Vagina (tissue), 2 donors: ENCODE results near the gene SAPCD1. TPM values are rescaled to one million over a fixed set of nuclear protein-coding genes. Genes with fewer than 3 reads are reported as not detected.
A peak's percentile ranks its signal among the peaks of the same experiment; 100 is the strongest.

Experiments used
- DNase-seq, 2 donors: peaks; one replicate each; pipeline ENCODE4 v3.0.0-alpha.2; 2017; ENCODE audit errors: extremely low spot score in 2 of 2
- H3K27ac ChIP-seq: fragments of 200-600 bp; sonication (generic); one replicate; pipeline ENCODE4 v1.5.1; 2019
- H3K27me3 ChIP-seq: fragments of 200-600 bp; sonication (generic); one replicate; pipeline ENCODE4 v1.5.1; 2019
- H3K36me3 ChIP-seq, 2 donors: fragments of 200-600 bp; sonication (generic); one replicate each; pipeline ENCODE4 v1.5.1; 2017 to 2019
- H3K4me1 ChIP-seq: fragments of 200-600 bp; sonication (generic); one replicate; pipeline ENCODE4 v1.5.1; 2019
- H3K4me3 ChIP-seq, 2 donors: fragments of 200-600 bp; sonication (generic); 1 replicate in 1 of 2; 2 replicates in 1 of 2; pipeline ENCODE4 v1.5.1; 2016 to 2019
- H3K9me3 ChIP-seq: fragments of 200-600 bp; sonication (generic); one replicate; pipeline ENCODE4 v1.5.1; 2019
- CTCF ChIP-seq, 3 experiments: fragments of 450-650 bp in 2 of 3; fragments of 200-600 bp in 1 of 3; sonication (generic) in 1 of 3; IDR thresholded peaks; one replicate each; pipeline ENCODE4 v1.5.1; 2017 to 2019; ENCODE audit warnings: antibody characterized with exemption in 3 of 3, mild to moderate bottlenecking in 2 of 3, moderate library complexity in 2 of 3
- POLR2A ChIP-seq, 2 donors: fragments of 450-650 bp; IDR thresholded peaks; one replicate each; pipeline ENCODE4 v1.6.1; 2017; ENCODE audit warnings: antibody characterized with exemption in 2 of 2, mild to moderate bottlenecking in 2 of 2, moderate library complexity in 2 of 2
- POLR2AphosphoS5 ChIP-seq, 2 donors: sonication (generic); formaldehyde crosslinking; IDR thresholded peaks; one replicate each; pipeline ENCODE4 v1.9.0; 2017; ENCODE audit warnings: antibody characterized with exemption in 2 of 2, mild to moderate bottlenecking in 2 of 2, low read depth in 1 of 2; ENCODE audit not compliant: insufficient read depth in 1 of 2
- intact Hi-C: fragments of 100-400 bp; cut with DNase I; formaldehyde crosslinking; loops from one replicate; pipeline ENCODE4 v1.15.1; 2023
- total RNA-seq: library from RNA; depleted of rRNA; stranded (reverse); fragments of >200 nt; gene quantifications from one replicate; pipeline ENCODE4 v1.2.3, GENCODE V29; 2016

SAPCD1 gene
- total RNA-seq, 1 donor from 2014 or later = not detected

GRCh38 chr6:31775633-31776484 lies 13.4 kb downstream of the SAPCD1 start:
- H3K4me1 ChIP-seq = peaks cover 11% of the 10 kb centered on the region
- DNase-seq = peak in 1 of 2 donors; percentile 95
- TF ChIP-seq POLR2AphosphoS5 (IDR thresholded peaks at IDR 0.05; ENCODE audit: insufficient read depth in 1 of 2, low read depth in 1 of 2) (no peak), CTCF (IDR thresholded peaks at IDR 0.05) (no peak), POLR2A (IDR thresholded peaks at IDR 0.05) (no peak)
- H3K36me3 ChIP-seq = peaks cover 0 to 22% of the 10 kb centered on the region in 2 donors
- no peak overlapping the region for H3K4me3 ChIP-seq
- H3K27me3 ChIP-seq = no peaks in the 10 kb centered on the region
- intact Hi-C loops = no loop called here
- no peak overlapping the region for H3K27ac ChIP-seq
- H3K9me3 ChIP-seq = no peaks in the 10 kb centered on the region

GRCh38 chr6:31776485-31776988 lies 14.1 kb downstream of the SAPCD1 start:
- H3K27ac ChIP-seq = peak overlapping the region; percentile 51
- no peaks in the 10 kb centered on the region for H3K9me3 ChIP-seq
- no peak for DNase-seq
- peaks cover 11% of the 10 kb centered on the region for H3K4me1 ChIP-seq
- H3K4me3 ChIP-seq = peak overlapping the region in 1 of 2 donors; percentile 4
- intact Hi-C loops = no loop called here
- TF ChIP-seq CTCF (IDR thresholded peaks at IDR 0.05) (no peak), POLR2A (IDR thresholded peaks at IDR 0.05) (no peak), POLR2AphosphoS5 (IDR thresholded peaks at IDR 0.05; ENCODE audit: insufficient read depth in 1 of 2, low read depth in 1 of 2) (no peak)
- no peaks in the 10 kb centered on the region for H3K27me3 ChIP-seq
- H3K36me3 ChIP-seq = peaks cover 0 to 29% of the 10 kb centered on the region in 2 donors

- H3K27ac ChIP-seq = peak within 1 kb of the TSS; percentile 51
- peaks cover 11% of the 10 kb centered on the region for H3K4me1 ChIP-seq
- peaks cover 0 to 34% of the 10 kb centered on the region in 2 donors for H3K36me3 ChIP-seq
- intact Hi-C loops = no loop called here
- no peaks in the 10 kb centered on the region for H3K27me3 ChIP-seq
- no peaks in the 10 kb centered on the region for H3K9me3 ChIP-seq
- peak within 1 kb of the TSS in 1 of 2 donors; percentile 4 for H3K4me3 ChIP-seq
- TF ChIP-seq CTCF (IDR thresholded peaks at IDR 0.05) (no peak), POLR2AphosphoS5 (IDR thresholded peaks at IDR 0.05; ENCODE audit: insufficient read depth in 1 of 2, low read depth in 1 of 2) (peak; percentile 44 to 64)
- DNase-seq = peak in 1 of 2 donors; percentile 94
Observed at GRCh38 chr6:31776989-31777666, 14.7 kb downstream of the SAPCD1 start, which contains the start of gene VWA7. Gene VWA7, minus strand, starts transcription at chr6:31777328. Its CDS starts 549 bp downstream, at chr6:31776779.

- Histone ChIP-seq H3K27me3 (no peaks in the 10 kb centered on the region), H3K4me3 (no peak overlapping the region), H3K36me3 (peaks cover 0 to 39% of the 10 kb centered on the region in 2 donors), H3K27ac (peak overlapping the region; percentile 51), H3K4me1 (peaks cover 11% of the 10 kb centered on the region), H3K9me3 (no peaks in the 10 kb centered on the region)
- intact Hi-C loops = no loop called here
- TF ChIP-seq CTCF (IDR thresholded peaks at IDR 0.05) = no peak
- no peak for DNase-seq
Observed at GRCh38 chr6:31777667-31778050, 15.2 kb downstream of the SAPCD1 start.
